Stimulated activated memory B cell treated with anti-CD40 and anti-IgM and Interleukin-4, amounts not matched to agents 10 μg/mL and 1 μg/mL and 100 μg/mL, for 72 hours (primary cell): Measurements from ENCODE around the gene KCNJ3.

Experiments
- ATAC-seq: fragments of 150-1000 bp; cut with Tn5 transposase; 2 replicates; pipeline ENCODE4 v1.10.0; 2021
- H3K27ac Mint-ChIP-seq: one replicate; pipeline ENCODE4 v1.8.0; 2022; ENCODE audit warnings: mild to moderate bottlenecking, mixed read lengths
- H3K27me3 Mint-ChIP-seq: one replicate; pipeline ENCODE4 v1.8.0; 2022; ENCODE audit warnings: mixed read lengths
- H3K36me3 Mint-ChIP-seq: one replicate; pipeline ENCODE4 v1.8.0; 2022; ENCODE audit warnings: mixed read lengths
- H3K4me1 Mint-ChIP-seq: one replicate; pipeline ENCODE4 v1.8.0; 2022; ENCODE audit warnings: mixed read lengths
- H3K4me3 Mint-ChIP-seq: one replicate; pipeline ENCODE4 v1.8.0; 2022; ENCODE audit warnings: mild to moderate bottlenecking, moderate library complexity, mixed read lengths
- H3K9me3 Mint-ChIP-seq: one replicate; pipeline ENCODE4 v1.8.0; 2022; ENCODE audit warnings: mixed read lengths

Gene KCNJ3

GRCh38 chr2:154762638-154763037 lies 64.1 kb downstream of the KCNJ3 start:
- H3K4me3 Mint-ChIP-seq: no peak overlapping the region
- no peaks in the 10 kb centered on the region for H3K36me3 Mint-ChIP-seq
- no peak for ATAC-seq
- no peak overlapping the region for H3K27ac Mint-ChIP-seq
- H3K9me3 Mint-ChIP-seq: peaks cover 3% of the 10 kb centered on the region
- no peaks in the 10 kb centered on the region for H3K4me1 Mint-ChIP-seq
- H3K27me3 Mint-ChIP-seq: no peaks in the 10 kb centered on the region

DNA sequence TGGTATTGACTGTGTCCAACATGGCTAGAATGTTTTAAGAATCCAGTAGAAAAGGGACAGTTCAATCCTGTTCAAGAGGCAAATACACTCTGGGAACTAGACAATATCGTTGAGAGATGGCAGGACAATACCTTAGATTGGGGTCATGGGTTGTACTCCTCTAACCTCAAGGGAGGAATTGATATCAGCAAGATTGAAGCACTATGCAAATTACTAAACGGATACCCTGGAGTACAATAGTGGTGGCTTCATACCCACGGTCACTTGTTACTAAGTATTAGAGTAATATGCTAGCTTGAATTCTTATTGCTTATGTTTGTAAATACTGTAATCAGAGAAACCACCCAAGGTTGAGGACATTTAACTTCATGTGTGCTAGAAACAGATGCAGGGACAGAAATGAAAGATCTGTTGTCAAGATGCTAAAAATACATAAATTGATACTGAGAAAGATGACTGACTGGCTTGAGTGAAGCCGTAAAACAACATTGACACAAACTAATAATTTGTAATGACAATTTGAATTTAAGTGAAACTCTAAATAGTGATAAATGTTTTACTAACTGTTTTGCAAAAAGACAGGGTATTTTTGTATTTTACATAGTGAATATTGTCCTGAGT lies 73.3 kb downstream of the KCNJ3 start:
- Mint-ChIP-seq H3K4me1 (no peaks in the 10 kb centered on the region), H3K27ac (no peak overlapping the region), H3K9me3 (peaks cover 3% of the 10 kb centered on the region), H3K36me3 (no peaks in the 10 kb centered on the region), H3K4me3 (no peak overlapping the region), H3K27me3 (no peaks in the 10 kb centered on the region)
- ATAC-seq: no peak

DNA sequence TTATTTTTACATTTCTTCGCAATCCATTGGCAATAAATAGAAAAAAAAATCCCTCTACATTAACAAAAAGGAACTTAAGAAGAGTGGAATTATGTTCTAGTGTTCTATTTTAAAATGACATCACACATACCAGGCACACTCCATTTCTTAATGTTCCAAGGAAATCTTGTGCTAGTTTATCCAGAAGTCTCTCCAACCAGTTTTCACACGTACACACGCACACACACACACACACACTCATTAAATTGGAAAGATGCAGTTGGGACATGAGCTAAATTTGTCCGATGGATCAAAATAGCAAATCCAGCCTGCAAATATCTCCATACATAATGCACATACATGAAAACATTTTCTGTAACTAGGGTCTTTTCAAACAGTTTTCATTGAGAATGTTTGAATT lies 78.3 kb downstream of the KCNJ3 start:
- H3K4me1 Mint-ChIP-seq: no peaks in the 10 kb centered on the region
- no peaks in the 10 kb centered on the region for H3K27me3 Mint-ChIP-seq
- ATAC-seq: no peak
- H3K27ac Mint-ChIP-seq: no peak overlapping the region
- H3K9me3 Mint-ChIP-seq: peaks cover 2% of the 10 kb centered on the region
- no peaks in the 10 kb centered on the region for H3K36me3 Mint-ChIP-seq
- no peak overlapping the region for H3K4me3 Mint-ChIP-seq

- Mint-ChIP-seq H3K27me3 (no peaks in the 10 kb centered on the region), H3K36me3 (no peaks in the 10 kb centered on the region), H3K27ac (no peak overlapping the region), H3K4me3 (no peak overlapping the region), H3K9me3 (peaks cover 6% of the 10 kb centered on the region), H3K4me1 (no peaks in the 10 kb centered on the region)
- ATAC-seq: no peak
Measured at GRCh38 chr2:154794406-154794805, 95.9 kb downstream of the KCNJ3 start.

DNA sequence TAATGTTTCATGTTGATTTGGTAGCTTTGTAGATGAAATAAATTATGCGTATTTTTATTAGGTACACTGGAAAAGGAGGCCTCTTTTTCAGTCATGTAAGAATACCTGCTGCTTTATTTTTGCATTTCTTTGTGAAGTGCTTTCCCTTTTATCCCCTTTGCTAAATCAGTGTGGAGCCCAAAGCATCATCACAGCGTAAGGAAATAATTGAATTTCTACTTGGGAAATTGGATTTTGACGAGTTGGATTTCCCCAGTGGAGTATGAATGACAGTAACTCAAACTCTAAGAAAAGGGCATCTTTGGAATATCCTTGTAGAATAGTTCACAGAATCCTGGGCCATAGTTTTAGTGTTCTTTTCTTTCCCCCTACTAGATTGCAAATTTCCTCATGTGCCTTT lies 97.2 kb downstream of the KCNJ3 start:
- Mint-ChIP-seq H3K27me3 (no peaks in the 10 kb centered on the region), H3K9me3 (peaks cover 10% of the 10 kb centered on the region), H3K27ac (no peak overlapping the region), H3K4me1 (no peaks in the 10 kb centered on the region), H3K4me3 (no peak overlapping the region), H3K36me3 (no peaks in the 10 kb centered on the region)
- ATAC-seq: no peak

DNA sequence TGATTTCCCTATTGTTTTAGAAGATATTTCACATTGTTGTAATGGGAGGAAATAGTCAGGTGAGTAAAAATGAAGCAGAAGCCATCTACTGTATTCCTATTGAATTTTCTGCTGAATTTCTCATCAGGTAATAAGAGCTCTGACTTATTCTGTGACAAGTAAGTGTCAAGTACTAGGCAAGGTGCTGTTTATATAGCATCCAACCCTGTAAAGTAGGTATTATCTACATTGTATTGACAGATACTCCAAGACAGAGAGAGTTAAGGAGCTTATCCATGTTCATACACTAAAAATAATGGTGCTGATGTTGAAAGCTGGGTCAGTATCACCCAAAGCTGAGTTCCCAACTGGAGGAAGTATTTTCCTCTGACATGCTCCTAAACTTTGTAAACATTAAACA lies 106.0 kb downstream of the KCNJ3 start:
- Mint-ChIP-seq H3K4me1 (no peaks in the 10 kb centered on the region), H3K27ac (no peak overlapping the region), H3K36me3 (no peaks in the 10 kb centered on the region), H3K4me3 (no peak overlapping the region), H3K27me3 (no peaks in the 10 kb centered on the region), H3K9me3 (peaks cover 4% of the 10 kb centered on the region)
- no peak for ATAC-seq

GRCh38 chr2:154813636-154814035 lies 115.1 kb downstream of the KCNJ3 start:
- H3K9me3 Mint-ChIP-seq: no peaks in the 10 kb centered on the region
- H3K27me3 Mint-ChIP-seq: no peaks in the 10 kb centered on the region
- H3K4me1 Mint-ChIP-seq: no peaks in the 10 kb centered on the region
- H3K36me3 Mint-ChIP-seq: no peaks in the 10 kb centered on the region
- no peak for ATAC-seq
- no peak overlapping the region for H3K4me3 Mint-ChIP-seq
- H3K27ac Mint-ChIP-seq: no peak overlapping the region

GRCh38 chr2:154814856-154815255 lies 116.4 kb downstream of the KCNJ3 start:
- no peak overlapping the region for H3K27ac Mint-ChIP-seq
- no peaks in the 10 kb centered on the region for H3K9me3 Mint-ChIP-seq
- no peak for ATAC-seq
- no peaks in the 10 kb centered on the region for H3K36me3 Mint-ChIP-seq
- H3K27me3 Mint-ChIP-seq: no peaks in the 10 kb centered on the region
- no peak overlapping the region for H3K4me3 Mint-ChIP-seq
- H3K4me1 Mint-ChIP-seq: no peaks in the 10 kb centered on the region

DNA sequence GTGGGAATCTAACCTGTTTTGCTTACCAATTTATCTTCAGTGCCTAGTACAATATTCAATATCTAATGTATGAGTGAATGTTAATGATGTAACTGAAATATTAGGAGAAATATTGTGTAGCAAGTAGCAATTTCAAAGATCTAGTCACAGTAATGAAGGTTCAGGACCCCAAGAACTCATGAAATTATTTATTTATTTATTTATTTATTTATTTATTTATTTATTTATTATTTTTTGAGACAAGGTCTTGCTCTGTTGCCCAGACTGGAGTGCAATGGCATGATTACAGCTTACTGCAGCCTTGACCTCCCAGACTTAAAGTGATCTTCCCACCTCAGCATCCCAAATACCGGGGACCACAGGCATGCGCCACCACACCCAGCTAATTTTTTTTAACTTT lies 126.9 kb downstream of the KCNJ3 start:
- Mint-ChIP-seq H3K4me3 (no peak overlapping the region), H3K4me1 (no peaks in the 10 kb centered on the region), H3K9me3 (no peaks in the 10 kb centered on the region), H3K27ac (no peak overlapping the region), H3K36me3 (no peaks in the 10 kb centered on the region), H3K27me3 (no peaks in the 10 kb centered on the region)
- no peak for ATAC-seq

DNA sequence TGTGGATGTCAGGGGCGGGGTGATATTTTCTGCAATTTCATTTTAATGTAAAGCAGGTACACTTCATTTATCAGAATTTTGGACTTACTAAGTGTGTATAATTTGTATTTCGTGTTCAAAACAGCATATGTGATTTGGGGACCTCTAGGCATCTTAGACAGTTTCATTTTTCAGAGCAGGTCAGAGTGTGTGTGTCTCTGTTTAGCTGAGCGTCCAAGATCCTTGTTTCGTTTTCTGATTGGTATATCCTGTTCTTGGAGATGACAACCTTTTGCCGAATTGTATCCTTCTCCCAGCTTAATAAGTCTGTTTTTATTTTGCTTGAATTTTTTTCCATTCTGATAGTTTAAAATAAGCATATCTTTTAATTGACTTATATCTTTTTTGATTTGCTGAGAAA lies 128.3 kb downstream of the KCNJ3 start:
- H3K27ac Mint-ChIP-seq: no peak overlapping the region
- no peaks in the 10 kb centered on the region for H3K4me1 Mint-ChIP-seq
- no peaks in the 10 kb centered on the region for H3K36me3 Mint-ChIP-seq
- no peaks in the 10 kb centered on the region for H3K27me3 Mint-ChIP-seq
- H3K4me3 Mint-ChIP-seq: no peak overlapping the region
- no peaks in the 10 kb centered on the region for H3K9me3 Mint-ChIP-seq
- ATAC-seq: no peak

GRCh38 chr2:154827286-154827685 lies 128.8 kb downstream of the KCNJ3 start:
- ATAC-seq: no peak
- Mint-ChIP-seq H3K36me3 (no peaks in the 10 kb centered on the region), H3K4me1 (no peaks in the 10 kb centered on the region), H3K27ac (no peak overlapping the region), H3K27me3 (no peaks in the 10 kb centered on the region), H3K9me3 (no peaks in the 10 kb centered on the region), H3K4me3 (no peak overlapping the region)

DNA sequence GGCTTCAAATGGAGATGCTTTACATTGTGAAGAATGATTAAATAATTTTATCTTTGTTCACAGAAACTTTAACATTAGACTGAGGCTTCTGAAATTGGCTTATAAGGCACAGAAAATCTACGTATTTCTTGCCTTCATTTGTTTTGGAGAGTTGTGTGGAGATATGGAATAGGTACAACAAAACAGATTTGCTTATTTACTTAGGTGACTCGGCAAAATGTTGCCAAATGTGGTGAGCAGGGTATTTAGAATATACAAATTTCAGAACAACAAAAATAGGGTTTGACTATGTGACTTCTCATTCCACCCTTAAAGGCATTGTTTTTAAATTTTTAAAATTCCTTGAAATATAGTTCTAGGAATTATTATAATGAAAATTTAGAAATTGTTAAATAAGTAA lies 134.2 kb downstream of the KCNJ3 start:
- H3K36me3 Mint-ChIP-seq: no peaks in the 10 kb centered on the region
- no peak overlapping the region for H3K27ac Mint-ChIP-seq
- no peak for ATAC-seq
- H3K4me3 Mint-ChIP-seq: no peak overlapping the region
- no peaks in the 10 kb centered on the region for H3K4me1 Mint-ChIP-seq
- no peaks in the 10 kb centered on the region for H3K27me3 Mint-ChIP-seq
- H3K9me3 Mint-ChIP-seq: no peaks in the 10 kb centered on the region

DNA sequence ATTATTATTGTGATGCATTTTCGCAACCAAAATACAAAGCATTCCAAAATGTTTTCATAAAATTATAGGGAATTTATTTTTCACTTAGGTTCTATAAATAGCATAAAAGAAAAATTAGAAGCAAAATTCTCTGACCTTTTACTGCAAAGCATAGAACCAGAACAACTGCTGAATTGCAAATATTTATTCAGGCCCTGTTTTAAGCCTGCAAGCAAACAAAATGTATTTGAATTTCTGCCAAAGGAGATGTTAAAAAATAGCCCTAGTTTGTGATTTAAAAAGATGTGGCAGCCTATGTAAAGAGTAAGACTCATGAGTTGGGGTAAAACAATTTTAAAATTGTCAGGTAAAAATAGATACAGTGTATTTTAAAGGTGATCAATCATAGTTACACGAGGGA lies 138.1 kb downstream of the KCNJ3 start:
- H3K27ac Mint-ChIP-seq: no peak overlapping the region
- H3K4me3 Mint-ChIP-seq: no peak overlapping the region
- no peak for ATAC-seq
- H3K4me1 Mint-ChIP-seq: no peaks in the 10 kb centered on the region
- peaks cover 2% of the 10 kb centered on the region for H3K9me3 Mint-ChIP-seq
- H3K36me3 Mint-ChIP-seq: no peaks in the 10 kb centered on the region
- no peaks in the 10 kb centered on the region for H3K27me3 Mint-ChIP-seq

DNA sequence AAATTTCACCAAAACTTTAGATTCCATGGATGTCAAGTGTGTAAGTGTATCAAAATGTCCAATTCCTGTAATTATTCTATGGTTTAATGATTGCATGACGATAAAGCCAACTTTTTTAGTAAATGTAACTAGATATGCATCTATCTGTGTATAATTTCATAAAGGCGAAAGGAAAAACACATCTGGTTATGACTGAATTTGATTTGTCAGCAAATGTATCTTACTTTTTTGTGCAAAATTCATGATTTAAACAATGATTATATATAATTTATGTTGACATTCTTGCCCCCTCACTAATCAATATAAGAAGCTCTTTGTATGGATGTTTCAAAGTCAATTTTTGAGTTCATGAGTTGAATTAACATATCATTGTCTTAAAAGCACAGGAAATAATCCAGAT lies 138.5 kb downstream of the KCNJ3 start:
- H3K4me1 Mint-ChIP-seq: no peaks in the 10 kb centered on the region
- H3K4me3 Mint-ChIP-seq: no peak overlapping the region
- H3K9me3 Mint-ChIP-seq: peaks cover 2% of the 10 kb centered on the region
- no peak for ATAC-seq
- no peak overlapping the region for H3K27ac Mint-ChIP-seq
- no peaks in the 10 kb centered on the region for H3K27me3 Mint-ChIP-seq
- no peaks in the 10 kb centered on the region for H3K36me3 Mint-ChIP-seq

GRCh38 chr2:154844513-154844912 lies 146.0 kb downstream of the KCNJ3 start:
- no peak overlapping the region for H3K27ac Mint-ChIP-seq
- H3K4me1 Mint-ChIP-seq: no peaks in the 10 kb centered on the region
- H3K4me3 Mint-ChIP-seq: no peak overlapping the region
- no peak for ATAC-seq
- H3K9me3 Mint-ChIP-seq: no peaks in the 10 kb centered on the region
- no peaks in the 10 kb centered on the region for H3K27me3 Mint-ChIP-seq
- H3K36me3 Mint-ChIP-seq: no peaks in the 10 kb centered on the region

DNA sequence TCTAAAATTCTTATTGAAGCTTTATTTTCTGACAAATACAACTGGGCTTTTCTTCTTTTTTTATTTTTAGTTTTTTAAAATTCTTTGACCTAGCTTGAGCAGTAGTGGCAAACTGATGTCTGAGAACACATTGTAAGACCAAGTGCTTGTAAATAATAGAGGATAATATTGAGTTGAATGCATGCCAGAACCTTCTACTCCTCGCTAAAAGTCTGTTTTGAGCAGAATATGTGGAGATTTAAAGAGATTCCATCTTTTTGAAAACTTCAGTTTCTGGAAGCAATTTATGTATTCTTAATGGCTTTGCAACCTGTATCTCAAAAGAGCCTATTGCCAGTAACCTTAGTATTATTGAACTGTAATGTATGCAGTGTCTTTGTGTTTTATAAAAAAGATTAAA lies 148.3 kb downstream of the KCNJ3 start:
- no peak for ATAC-seq
- Mint-ChIP-seq H3K27ac (no peak overlapping the region), H3K4me1 (no peaks in the 10 kb centered on the region), H3K9me3 (no peaks in the 10 kb centered on the region), H3K4me3 (no peak overlapping the region), H3K36me3 (no peaks in the 10 kb centered on the region), H3K27me3 (no peaks in the 10 kb centered on the region)

DNA sequence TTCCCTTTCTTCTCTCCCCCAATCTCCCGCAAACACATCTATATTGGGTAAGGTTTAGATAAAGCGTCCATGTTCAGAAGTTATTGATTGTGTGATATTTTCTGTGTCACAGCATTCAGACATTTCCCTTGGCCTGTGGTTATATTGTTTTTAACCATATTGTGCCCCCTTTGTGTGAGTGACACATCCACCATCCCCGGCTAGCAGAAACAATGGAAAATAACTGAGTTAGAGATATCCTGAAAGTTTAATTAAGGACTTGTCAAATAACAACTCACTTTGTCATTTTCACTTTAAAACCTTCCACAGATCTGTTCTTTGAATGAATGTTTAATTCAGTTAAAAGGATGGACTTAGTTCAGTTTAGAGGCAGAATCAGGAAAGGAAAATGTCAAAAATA lies 151.0 kb downstream of the KCNJ3 start:
- Mint-ChIP-seq H3K27ac (no peak overlapping the region), H3K27me3 (no peaks in the 10 kb centered on the region), H3K36me3 (no peaks in the 10 kb centered on the region), H3K4me1 (no peaks in the 10 kb centered on the region), H3K4me3 (no peak overlapping the region), H3K9me3 (no peaks in the 10 kb centered on the region)
- ATAC-seq: no peak
